Adrenal gland (tissue), 5 donors: ENCODE measurements around the gene BOLA2B.

Source experiments
- POLR2A ChIP-seq, 2 donors: fragments of 450-650 bp; IDR thresholded peaks; one replicate each; pipeline ENCODE4 v1.6.1; 2017; ENCODE audit warnings: antibody characterized with exemption in 2 of 2, mild to moderate bottlenecking in 2 of 2, moderate library complexity in 1 of 2
- TF ChIP-seq, protein P1 (sequence below), 6 experiments: fragments of 450-650 bp in 4 of 6; fragments of 200-600 bp in 2 of 6; sonication (generic) in 1 of 6; IDR thresholded peaks; 1 replicate in 5 of 6; 2 replicates in 1 of 6; pipeline versions ENCODE4 v1.5.1 to v1.8.0; 2016 to 2021; ENCODE audit warnings: antibody characterized with exemption in 6 of 6, mild to moderate bottlenecking in 2 of 6, moderate library complexity in 1 of 6
- donor health status: DM: no; HTN: no; CAD: no.

DNA sequence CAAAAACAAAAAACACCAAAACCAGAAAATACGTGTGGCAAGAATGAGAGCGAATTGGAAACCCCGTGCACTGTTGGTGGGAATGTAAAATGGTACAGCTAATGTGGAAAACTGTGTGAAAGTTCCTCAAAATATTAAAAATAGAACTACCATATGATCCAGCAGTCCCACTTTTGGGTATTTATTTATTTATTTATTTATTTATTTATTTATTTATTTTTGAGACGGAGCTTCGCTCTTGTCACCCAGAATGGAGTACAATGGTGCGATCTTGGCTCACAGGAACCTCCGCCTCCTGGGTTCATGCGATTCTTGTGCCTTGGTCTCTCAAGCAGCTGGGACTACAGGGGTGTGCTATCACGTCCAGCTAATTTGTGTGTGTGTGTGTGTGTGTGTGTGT is 40.9 kb downstream of the BOLA2B start:
- TF ChIP-seq, protein P1, sequence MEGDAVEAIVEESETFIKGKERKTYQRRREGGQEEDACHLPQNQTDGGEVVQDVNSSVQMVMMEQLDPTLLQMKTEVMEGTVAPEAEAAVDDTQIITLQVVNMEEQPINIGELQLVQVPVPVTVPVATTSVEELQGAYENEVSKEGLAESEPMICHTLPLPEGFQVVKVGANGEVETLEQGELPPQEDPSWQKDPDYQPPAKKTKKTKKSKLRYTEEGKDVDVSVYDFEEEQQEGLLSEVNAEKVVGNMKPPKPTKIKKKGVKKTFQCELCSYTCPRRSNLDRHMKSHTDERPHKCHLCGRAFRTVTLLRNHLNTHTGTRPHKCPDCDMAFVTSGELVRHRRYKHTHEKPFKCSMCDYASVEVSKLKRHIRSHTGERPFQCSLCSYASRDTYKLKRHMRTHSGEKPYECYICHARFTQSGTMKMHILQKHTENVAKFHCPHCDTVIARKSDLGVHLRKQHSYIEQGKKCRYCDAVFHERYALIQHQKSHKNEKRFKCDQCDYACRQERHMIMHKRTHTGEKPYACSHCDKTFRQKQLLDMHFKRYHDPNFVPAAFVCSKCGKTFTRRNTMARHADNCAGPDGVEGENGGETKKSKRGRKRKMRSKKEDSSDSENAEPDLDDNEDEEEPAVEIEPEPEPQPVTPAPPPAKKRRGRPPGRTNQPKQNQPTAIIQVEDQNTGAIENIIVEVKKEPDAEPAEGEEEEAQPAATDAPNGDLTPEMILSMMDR (IDR thresholded peaks at IDR 0.05) = no peak
- no peak for TF ChIP-seq POLR2A (IDR thresholded peaks at IDR 0.05)
